AG09319 (cell line): ENCODE results near the gene MAP3K6.

Source experiments
- DNase-seq: peaks from one replicate; pipeline ENCODE4 v3.0.0-alpha.2; 2010; ENCODE audit warnings: low read depth; ENCODE audit errors: extremely low read depth
- TF ChIP-seq, protein P1 (sequence below): IDR thresholded peaks from 2 replicates; pipeline ENCODE4 v1.5.1; 2011; ENCODE audit warnings: low read depth, mild to moderate bottlenecking, inconsistent platforms, low read length, moderate library complexity

The MAP3K6 gene

DNA sequence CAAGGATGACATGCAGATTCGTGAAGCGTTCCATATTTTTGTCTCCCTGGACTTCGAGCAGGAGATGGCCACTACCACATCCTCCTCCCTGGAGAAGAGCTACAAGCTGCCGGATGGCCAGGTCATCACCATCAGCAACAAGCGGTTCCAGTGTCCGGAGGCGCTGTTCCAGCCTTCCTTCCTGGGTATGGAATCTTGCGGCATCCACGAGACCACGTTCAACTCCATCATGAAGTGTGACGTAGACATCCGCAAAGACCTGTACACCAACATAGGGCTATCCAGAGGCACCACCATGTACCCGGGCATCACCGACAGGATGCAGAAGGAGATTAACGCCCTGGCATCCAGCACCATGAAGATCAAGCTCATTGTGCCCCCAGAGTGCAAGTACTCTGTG is 41.5 kb downstream of the MAP3K6 start:
- TF ChIP-seq, protein P1, sequence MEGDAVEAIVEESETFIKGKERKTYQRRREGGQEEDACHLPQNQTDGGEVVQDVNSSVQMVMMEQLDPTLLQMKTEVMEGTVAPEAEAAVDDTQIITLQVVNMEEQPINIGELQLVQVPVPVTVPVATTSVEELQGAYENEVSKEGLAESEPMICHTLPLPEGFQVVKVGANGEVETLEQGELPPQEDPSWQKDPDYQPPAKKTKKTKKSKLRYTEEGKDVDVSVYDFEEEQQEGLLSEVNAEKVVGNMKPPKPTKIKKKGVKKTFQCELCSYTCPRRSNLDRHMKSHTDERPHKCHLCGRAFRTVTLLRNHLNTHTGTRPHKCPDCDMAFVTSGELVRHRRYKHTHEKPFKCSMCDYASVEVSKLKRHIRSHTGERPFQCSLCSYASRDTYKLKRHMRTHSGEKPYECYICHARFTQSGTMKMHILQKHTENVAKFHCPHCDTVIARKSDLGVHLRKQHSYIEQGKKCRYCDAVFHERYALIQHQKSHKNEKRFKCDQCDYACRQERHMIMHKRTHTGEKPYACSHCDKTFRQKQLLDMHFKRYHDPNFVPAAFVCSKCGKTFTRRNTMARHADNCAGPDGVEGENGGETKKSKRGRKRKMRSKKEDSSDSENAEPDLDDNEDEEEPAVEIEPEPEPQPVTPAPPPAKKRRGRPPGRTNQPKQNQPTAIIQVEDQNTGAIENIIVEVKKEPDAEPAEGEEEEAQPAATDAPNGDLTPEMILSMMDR = no peak
- no peak for DNase-seq

DNA sequence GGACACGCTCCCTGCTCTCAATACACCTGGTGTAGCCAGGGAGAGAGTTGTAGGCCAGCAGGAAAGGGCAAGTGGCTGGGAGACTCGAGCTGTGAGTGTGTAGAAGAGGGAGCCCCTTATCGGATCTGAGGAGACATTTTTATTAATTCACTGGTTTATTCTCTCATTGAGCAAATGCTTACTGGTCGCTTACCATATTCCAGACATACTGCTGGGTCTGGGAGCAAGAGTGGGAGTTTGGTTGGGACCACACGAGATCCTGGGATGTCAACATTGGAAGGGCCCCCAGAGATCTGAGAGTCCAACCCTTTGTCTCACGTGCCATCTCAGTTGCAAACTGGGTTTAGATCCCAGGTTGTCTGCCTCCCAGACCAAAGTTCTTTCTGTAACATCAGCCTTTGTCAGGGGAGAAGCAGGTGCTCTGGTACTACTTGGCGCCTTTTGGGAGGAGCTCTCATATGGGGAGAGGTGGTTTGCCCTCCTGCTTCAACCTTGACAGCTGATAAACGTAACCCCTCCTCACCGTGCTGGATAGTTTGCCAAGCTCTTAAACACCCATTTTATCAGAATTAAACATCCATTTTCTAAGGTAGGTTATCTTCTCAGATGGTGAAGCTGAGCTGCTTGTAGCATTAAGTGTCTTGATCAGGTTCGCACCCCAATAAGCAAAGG is 44.1 kb downstream of the MAP3K6 start:
- no peak for DNase-seq
- TF ChIP-seq, protein P1 = no peak

DNA sequence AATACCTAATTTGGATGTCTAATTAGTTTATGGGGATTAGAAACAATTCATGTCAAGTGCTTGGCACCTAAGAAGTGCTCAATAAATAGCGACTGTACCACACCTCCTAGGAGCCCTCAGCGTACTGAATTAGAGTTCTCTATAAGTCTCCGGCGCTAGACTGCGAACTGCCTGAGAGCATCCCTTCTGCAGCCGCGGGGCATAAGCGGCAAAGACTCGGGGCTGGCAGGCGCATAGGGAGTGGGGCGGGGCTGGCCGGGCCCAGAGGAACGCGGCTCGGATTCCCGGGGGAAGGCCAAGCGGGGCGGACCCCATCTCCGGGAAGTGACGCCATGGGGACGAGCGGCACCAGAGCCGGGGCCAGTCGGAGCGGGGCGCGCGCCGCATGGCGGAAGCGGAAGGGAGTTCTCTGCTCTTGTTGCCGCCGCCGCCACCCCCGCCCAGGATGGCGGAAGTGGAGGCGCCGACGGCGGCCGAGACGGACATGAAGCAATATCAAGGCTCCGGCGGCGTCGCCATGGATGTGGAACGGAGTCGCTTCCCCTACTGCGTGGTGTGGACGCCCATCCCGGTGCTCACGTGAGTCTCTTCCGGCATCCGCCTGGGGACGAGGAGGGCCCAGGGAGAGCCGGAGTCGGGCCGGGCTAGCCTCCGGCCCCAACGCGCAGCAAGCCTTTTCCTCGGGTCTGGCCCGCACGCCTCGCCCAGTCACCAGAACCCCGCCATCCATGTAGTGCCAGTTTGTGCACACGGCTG is 44.8 kb downstream of the MAP3K6 start, which contains the start of gene TMEM222:
Gene TMEM222 (plus strand): TSS at position 351 of the 756 bp plus-strand sequence. CDS start 35 bp downstream, at position 386.
- TF ChIP-seq, protein P1 = 0 out of 2 replicates have a peak, but pooled peaks have one; percentile 2
- DNase-seq = peak; percentile 89

- TF ChIP-seq, protein P1 = no peak
- DNase-seq = peak; percentile 27
Observed at GRCh38 chr1:27318596-27318995, 48.2 kb downstream of the MAP3K6 start.

DNA sequence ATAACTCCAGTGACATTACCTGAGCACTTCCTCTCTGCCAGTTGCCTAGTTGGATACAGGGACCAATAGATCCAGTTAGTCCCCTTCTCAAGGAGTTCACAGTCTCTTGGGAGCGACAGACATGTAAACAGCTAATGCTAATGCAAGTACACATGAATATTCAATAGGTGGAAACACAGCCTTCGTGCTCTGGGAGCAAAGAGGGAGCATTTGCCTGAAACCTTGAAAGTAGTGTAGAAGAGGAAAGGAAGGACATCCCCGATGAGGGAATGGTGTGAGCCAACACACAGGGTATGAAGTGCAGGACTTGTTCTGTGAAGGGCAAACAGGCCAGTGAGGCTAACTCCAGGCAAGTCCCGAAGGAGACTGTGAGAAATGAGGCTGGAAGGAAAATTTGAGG is 48.6 kb downstream of the MAP3K6 start:
- DNase-seq = no peak
- TF ChIP-seq, protein P1 = no peak

DNA sequence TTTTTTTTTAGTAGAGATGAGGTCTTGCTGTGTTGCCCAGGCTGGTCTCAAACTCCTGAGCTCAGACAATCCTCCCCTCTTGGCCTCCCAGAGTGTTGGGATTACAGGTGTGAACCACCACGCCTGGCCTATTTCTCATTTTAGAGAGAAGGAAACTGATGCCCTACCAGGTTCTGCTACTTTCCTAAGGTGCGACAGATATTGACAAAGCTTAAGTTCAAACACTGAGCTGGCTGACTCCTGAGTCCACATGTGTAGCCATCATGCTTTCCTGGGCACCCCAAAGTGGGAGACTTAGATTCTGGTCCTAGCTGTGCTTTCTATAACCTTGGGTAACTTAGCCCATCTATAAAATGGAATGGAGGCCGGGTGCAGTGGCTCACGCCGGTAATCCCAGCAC is 49.9 kb downstream of the MAP3K6 start:
- TF ChIP-seq, protein P1 = no peak
- no peak for DNase-seq

GRCh38 chr1:27314737-27315136 is 52.0 kb downstream of the MAP3K6 start:
- TF ChIP-seq, protein P1 = no peak
- no peak for DNase-seq
